Choroid plexus epithelial cell (primary cell): Measurements from ENCODE around the gene SRGAP1.

ENCODE experiments used
- DNase-seq: peaks from one replicate; pipeline ENCODE4 v3.0.0-alpha.2; 2010; ENCODE audit warnings: low read depth
- H3K4me3 ChIP-seq: 2 replicates; pipeline ENCODE4 v1.5.1; 2011; ENCODE audit warnings: low read depth, mild to moderate bottlenecking, control low read depth, low read length, moderate library complexity
- TF ChIP-seq, protein P1 (sequence below): conservative IDR thresholded peaks from 2 replicates; pipeline ENCODE4 v1.5.1; 2011; ENCODE audit warnings: low read depth, mild to moderate bottlenecking, control low read depth, inconsistent platforms, low read length, moderate library complexity

Gene SRGAP1

DNA sequence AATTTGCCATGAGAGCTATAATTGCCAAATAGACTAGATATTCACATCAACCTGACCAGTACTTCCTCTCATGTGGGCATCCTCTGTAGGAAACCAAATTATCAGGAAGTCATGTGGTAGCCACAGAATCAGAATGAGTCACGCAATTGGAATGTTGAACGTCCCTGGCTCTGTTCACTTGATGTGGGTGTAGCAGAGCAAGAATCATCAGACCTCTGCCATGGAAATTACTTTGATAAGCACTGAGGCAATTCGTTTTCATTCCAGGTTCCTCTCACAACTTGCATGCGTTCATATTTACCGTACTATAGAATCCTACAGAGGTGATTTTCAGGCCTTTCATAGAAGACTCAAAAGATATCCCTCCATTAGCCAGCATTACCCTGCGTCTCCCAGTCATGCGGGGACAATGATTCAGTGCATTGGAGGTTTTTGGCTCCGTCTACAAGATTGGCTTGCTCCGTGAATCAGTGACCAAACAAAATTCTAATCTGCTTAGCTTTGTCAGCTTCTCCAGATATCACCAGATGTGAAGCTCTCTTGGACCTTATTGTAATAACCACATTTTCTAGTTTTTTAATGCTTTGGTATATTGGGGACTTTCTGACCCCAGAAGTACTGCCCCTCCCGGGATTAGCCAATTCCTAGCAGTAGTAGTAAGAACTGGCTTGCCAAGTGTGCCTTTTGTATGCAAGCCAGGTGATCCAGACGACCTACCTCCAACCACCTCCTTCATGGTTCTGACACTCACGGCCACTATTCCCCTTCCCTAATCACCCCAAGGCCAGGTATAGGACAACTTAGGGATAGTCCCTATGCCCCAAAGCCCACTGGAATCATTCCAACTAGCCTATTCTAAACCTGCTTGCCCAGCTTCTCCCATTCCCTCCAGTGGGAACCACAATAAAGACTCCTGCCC lies 244.2 kb downstream of the SRGAP1 start:
- TF ChIP-seq, protein P1, sequence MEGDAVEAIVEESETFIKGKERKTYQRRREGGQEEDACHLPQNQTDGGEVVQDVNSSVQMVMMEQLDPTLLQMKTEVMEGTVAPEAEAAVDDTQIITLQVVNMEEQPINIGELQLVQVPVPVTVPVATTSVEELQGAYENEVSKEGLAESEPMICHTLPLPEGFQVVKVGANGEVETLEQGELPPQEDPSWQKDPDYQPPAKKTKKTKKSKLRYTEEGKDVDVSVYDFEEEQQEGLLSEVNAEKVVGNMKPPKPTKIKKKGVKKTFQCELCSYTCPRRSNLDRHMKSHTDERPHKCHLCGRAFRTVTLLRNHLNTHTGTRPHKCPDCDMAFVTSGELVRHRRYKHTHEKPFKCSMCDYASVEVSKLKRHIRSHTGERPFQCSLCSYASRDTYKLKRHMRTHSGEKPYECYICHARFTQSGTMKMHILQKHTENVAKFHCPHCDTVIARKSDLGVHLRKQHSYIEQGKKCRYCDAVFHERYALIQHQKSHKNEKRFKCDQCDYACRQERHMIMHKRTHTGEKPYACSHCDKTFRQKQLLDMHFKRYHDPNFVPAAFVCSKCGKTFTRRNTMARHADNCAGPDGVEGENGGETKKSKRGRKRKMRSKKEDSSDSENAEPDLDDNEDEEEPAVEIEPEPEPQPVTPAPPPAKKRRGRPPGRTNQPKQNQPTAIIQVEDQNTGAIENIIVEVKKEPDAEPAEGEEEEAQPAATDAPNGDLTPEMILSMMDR: no peak
- peak; percentile 97 for DNase-seq
- no peak overlapping the region for H3K4me3 ChIP-seq

DNA sequence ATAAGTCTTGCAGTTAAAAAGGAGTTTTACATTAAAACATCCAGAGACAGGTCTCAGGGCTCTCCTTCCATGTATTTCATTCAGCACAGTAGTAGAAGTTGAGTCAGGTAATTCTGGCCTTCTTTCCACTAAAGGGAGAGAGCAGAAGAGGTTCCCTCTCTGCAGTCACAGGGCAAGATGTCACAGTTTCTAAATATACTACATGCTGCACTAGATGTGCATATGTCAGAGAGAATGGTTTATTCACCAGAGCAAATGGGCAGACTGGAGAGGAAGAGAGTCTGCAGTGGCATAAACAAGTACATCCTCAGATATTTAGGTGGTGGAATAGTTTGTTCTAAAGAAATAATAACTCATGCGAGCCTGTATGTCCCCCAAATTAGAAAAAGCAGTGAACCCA lies 245.5 kb downstream of the SRGAP1 start:
- H3K4me3 ChIP-seq: no peak overlapping the region
- DNase-seq: no peak
- TF ChIP-seq, protein P1: no peak

DNA sequence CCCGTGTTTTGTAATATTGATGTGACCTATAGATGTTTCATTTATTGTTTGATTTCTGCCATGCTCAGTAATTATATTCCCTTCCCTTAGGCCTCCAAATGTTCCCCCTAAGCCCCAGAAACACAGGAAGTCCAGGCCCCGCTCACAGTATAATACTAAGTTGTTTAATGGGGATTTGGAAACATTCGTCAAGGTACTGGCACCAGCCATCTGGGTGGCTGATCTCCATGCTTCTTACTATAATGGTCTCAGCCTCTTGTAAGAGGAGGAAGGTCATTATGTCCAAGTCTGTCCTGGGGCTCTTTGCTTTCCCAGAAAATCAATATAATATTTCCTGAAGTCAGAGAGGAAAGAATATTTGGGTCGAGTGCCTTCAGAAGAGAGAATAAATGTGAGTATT lies 246.7 kb downstream of the SRGAP1 start:
- TF ChIP-seq, protein P1: no peak
- no peak overlapping the region for H3K4me3 ChIP-seq
- DNase-seq: no peak

DNA sequence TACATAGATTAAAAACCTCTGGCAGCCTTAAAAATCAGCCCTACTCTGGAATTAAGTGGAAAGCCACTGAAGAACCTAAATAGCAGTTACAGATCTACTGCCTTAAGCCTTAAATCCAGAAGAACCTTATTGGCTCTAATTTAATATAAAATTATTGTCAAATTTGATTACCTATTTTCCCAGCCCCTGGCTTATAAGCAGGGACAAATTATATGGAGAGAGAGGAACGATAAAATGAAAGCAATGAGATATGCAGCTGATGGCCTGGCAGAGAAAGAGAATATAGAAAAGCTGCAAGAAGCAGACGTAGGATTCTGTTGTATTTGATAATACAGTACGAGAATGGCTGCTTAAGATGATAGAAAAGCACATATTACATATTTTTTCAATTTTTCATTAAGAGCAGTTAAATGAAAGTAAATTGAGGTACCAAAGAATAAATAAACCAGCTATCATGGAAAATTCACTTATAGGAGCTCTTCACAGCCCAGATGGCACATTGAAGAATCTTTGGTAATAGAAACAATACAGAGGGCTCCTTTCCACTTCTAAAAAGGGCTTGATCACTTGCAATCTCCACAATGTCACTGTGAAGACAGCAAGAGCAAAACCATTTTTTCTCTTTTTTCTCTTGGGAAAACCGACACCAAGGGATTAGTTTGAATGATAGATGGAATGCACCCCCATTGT lies 248.2 kb downstream of the SRGAP1 start:
- H3K4me3 ChIP-seq: no peak overlapping the region
- TF ChIP-seq, protein P1: no peak
- no peak for DNase-seq

DNA sequence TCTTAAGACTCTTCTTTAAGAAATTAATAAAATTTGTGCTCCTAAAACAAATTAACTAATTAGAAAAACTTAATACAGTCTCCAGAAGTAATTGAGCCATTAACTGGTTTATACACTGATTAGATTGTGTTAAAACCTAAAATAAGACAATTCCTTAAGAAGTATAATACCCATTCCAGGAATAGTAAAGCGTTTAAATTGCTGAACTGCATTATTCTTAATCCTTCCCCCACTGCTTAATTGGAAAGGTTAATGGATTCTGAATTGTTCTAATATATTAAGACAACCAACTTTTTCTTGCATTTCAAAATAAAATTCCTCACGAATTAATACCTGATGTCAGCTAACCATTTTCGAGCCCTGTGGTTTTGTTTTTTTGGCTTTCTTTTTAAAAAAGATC lies 249.2 kb downstream of the SRGAP1 start:
- TF ChIP-seq, protein P1: no peak
- H3K4me3 ChIP-seq: no peak overlapping the region
- no peak for DNase-seq

DNA sequence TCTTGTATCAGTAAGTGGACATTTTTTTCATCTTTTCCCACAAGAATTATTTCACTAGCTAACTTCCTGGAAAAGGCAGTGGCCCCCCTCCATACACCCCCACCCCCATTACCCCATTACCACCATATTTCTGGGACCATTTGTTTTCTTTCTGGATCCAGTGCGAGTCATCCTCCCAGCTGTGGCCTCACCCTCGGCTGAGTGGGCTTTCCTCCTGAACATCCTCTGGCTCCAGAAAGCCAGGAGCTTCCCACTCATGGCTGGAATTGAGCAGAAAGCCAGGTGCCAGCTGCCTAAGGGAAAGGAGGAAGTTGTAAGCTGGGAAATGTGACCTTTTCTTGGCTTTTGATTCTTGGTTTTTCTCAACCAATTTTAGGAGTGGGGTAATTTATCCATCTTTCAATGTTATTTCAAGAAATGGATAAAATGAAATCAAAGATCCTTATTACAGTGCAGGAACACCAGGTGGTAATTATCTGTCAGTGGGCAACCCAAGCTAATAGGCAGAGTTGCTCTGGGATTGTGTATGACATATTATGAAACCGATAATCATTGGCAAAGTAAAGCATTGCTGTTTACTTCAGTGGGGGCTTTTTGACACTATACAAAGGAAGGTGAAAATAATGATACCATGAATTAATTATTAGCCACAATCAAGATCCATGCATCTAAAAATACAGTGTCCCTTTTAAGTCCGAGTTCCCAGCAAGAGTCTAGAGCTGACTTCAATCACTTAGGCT lies 253.0 kb downstream of the SRGAP1 start:
- TF ChIP-seq, protein P1: no peak
- H3K4me3 ChIP-seq: no peak overlapping the region
- no peak for DNase-seq
